Breast epithelium (tissue), 4 donors: ENCODE results near the gene GPHB5. TPM values are rescaled to one million over a fixed set of nuclear protein-coding genes. Genes with fewer than 3 reads are reported as not detected.

Experiments
- DNase-seq, 2 donors: peaks; one replicate each; pipeline ENCODE4 v3.0.0-alpha.2; 2019; ENCODE audit warnings: low spot score in 2 of 2
- H3K27ac ChIP-seq, 2 donors: fragments of 200-600 bp; sonication (generic) in 1 of 2; one replicate each; pipeline ENCODE4 v1.5.1; 2016 to 2019; ENCODE audit warnings: mild to moderate bottlenecking in 1 of 2
- H3K27me3 ChIP-seq, 2 donors: fragments of 200-600 bp; sonication (generic) in 1 of 2; one replicate each; pipeline versions ENCODE4 v1.5.1 to v1.6.0; 2017 to 2019; ENCODE audit warnings: control low read depth in 1 of 2, mild to moderate bottlenecking in 1 of 2
- H3K36me3 ChIP-seq: fragments of 200-600 bp; one replicate; pipeline ENCODE4 v1.5.1; 2019
- H3K4me1 ChIP-seq, 2 donors: fragments of 200-600 bp; sonication (generic); one replicate each; pipeline ENCODE4 v1.5.1; 2016 to 2019; ENCODE audit warnings: control low read depth in 1 of 2
- H3K4me3 ChIP-seq, 3 donors: fragments of 200-600 bp; sonication (generic); 1 replicate in 2 of 3; 2 replicates in 1 of 3; pipeline ENCODE4 v1.5.1; 2016 to 2019; ENCODE audit warnings: mild to moderate bottlenecking in 3 of 3, moderate library complexity in 2 of 3
- H3K9me3 ChIP-seq, 2 donors: fragments of 200-600 bp; sonication (generic) in 1 of 2; one replicate each; pipeline ENCODE4 v1.5.1; 2016 to 2019; ENCODE audit warnings: control low read depth in 1 of 2
- CTCF ChIP-seq, 3 donors: fragments of 450-650 bp; IDR thresholded peaks; one replicate each; pipeline ENCODE4 v1.5.1; 2016 to 2017; ENCODE audit warnings: antibody characterized with exemption in 3 of 3, mild to moderate bottlenecking in 3 of 3, moderate library complexity in 3 of 3
- POLR2A ChIP-seq: fragments of 450-650 bp; IDR thresholded peaks from one replicate; pipeline ENCODE4 v1.6.1; 2016; ENCODE audit warnings: antibody characterized with exemption, mild to moderate bottlenecking, moderate library complexity
- POLR2AphosphoS5 ChIP-seq, 3 donors: sonication (generic); formaldehyde crosslinking; IDR thresholded peaks; one replicate each; pipeline ENCODE4 v1.6.1; 2017; ENCODE audit warnings: antibody characterized with exemption in 3 of 3
- intact Hi-C: fragments of 100-400 bp; cut with DNase I; formaldehyde crosslinking; loops from one replicate; pipeline ENCODE4 v1.15.1; 2023; ENCODE audit warnings: low total_unique reads
- total RNA-seq, 3 donors: library from RNA; depleted of rRNA; stranded (reverse); fragments of >200 nt; gene quantifications; one replicate each; pipeline ENCODE4 v1.1.0, GENCODE V29; 2016

The GPHB5 gene
- total RNA-seq, 3 donors from 2014 or later, result not detected

- TF ChIP-seq POLR2AphosphoS5 (IDR thresholded peaks at IDR 0.05) (no peak), POLR2A (no peak), CTCF (IDR thresholded peaks at IDR 0.05) (no peak)
- H3K9me3 ChIP-seq, result no peaks in the 10 kb centered on the region
- no peak overlapping the region for H3K4me3 ChIP-seq
- peak overlapping the region; percentile 52 to 76 for H3K27ac ChIP-seq
- intact Hi-C loops, result no loop called here
- DNase-seq, result no peak
- H3K27me3 ChIP-seq, result no peaks in the 10 kb centered on the region
- no peaks in the 10 kb centered on the region for H3K36me3 ChIP-seq
- H3K4me1 ChIP-seq, result no peaks in the 10 kb centered on the region
Observed at GRCh38 chr14:63273129-63273528, 45.6 kb downstream of the GPHB5 start.

- intact Hi-C loops, result no loop called here
- peak overlapping the region in 1 of 2 donors; percentile 53 for H3K27ac ChIP-seq
- H3K4me3 ChIP-seq, result no peak overlapping the region
- H3K27me3 ChIP-seq, result no peaks in the 10 kb centered on the region
- no peaks in the 10 kb centered on the region for H3K4me1 ChIP-seq
- H3K36me3 ChIP-seq, result no peaks in the 10 kb centered on the region
- no peaks in the 10 kb centered on the region for H3K9me3 ChIP-seq
- DNase-seq, result no peak
- TF ChIP-seq POLR2A (no peak), POLR2AphosphoS5 (IDR thresholded peaks at IDR 0.05) (peak in 1 of 3 donors; percentile 83), CTCF (IDR thresholded peaks at IDR 0.05) (no peak)
Observed at GRCh38 chr14:63269561-63270225, 49.0 kb downstream of the GPHB5 start.

GRCh38 chr14:63268771-63269170 is 50.0 kb downstream of the GPHB5 start:
- Histone ChIP-seq H3K9me3 (no peaks in the 10 kb centered on the region), H3K27me3 (no peaks in the 10 kb centered on the region), H3K27ac (peak overlapping the region in 1 of 2 donors; percentile 7), H3K36me3 (no peaks in the 10 kb centered on the region), H3K4me1 (no peaks in the 10 kb centered on the region), H3K4me3 (no peak overlapping the region)
- TF ChIP-seq CTCF (IDR thresholded peaks at IDR 0.05), result no peak
- TF ChIP-seq POLR2AphosphoS5 (IDR thresholded peaks at IDR 0.05), result no peak
- TF ChIP-seq POLR2A, result no peak
- no peak for DNase-seq
- intact Hi-C loops, result no loop called here

- TF ChIP-seq POLR2A (no peak), POLR2AphosphoS5 (IDR thresholded peaks at IDR 0.05) (no peak), CTCF (IDR thresholded peaks at IDR 0.05) (no peak)
- no peak for DNase-seq
- Histone ChIP-seq H3K27me3 (no peaks in the 10 kb centered on the region), H3K4me1 (no peaks in the 10 kb centered on the region), H3K36me3 (no peaks in the 10 kb centered on the region), H3K9me3 (no peaks in the 10 kb centered on the region), H3K4me3 (no peak overlapping the region), H3K27ac (peak overlapping the region in 1 of 2 donors; percentile 38)
- intact Hi-C loops, result no loop called here
Observed at GRCh38 chr14:63267171-63267570, 51.6 kb downstream of the GPHB5 start.

- no peak for DNase-seq
- intact Hi-C loops, result no loop called here
- H3K27ac ChIP-seq, result peak overlapping the region; percentile 10 to 38
- H3K27me3 ChIP-seq, result no peaks in the 10 kb centered on the region
- no peaks in the 10 kb centered on the region for H3K9me3 ChIP-seq
- H3K4me1 ChIP-seq, result no peaks in the 10 kb centered on the region
- no peaks in the 10 kb centered on the region for H3K36me3 ChIP-seq
- no peak overlapping the region for H3K4me3 ChIP-seq
- no peak for TF ChIP-seq POLR2A
- no peak for TF ChIP-seq POLR2AphosphoS5 (IDR thresholded peaks at IDR 0.05)
- no peak for TF ChIP-seq CTCF (IDR thresholded peaks at IDR 0.05)
Observed at GRCh38 chr14:63266106-63266505, 52.6 kb downstream of the GPHB5 start.

Other genes with a start within 250 kb of the GPHB5 start
- gene RHOJ, start 114.5 kb downstream of the GPHB5 start, total RNA-seq, result 10 to 100 TPM in 2 of 3 donors, 1 to 10 TPM in 1; 2.4 to 12.5 (median 11.4) TPM
- 10 to 100 TPM; 23.0 to 29.9 (median 23.6) TPM for gene PPP2R5E, start 224.4 kb upstream of the GPHB5 start, total RNA-seq